Measurements from ENCODE around the gene CCDC9. TPM values are rescaled to one million over a fixed set of nuclear protein-coding genes. Genes with fewer than 3 reads are reported as not detected.
A peak's percentile ranks its signal among the peaks of the same experiment; 100 is the strongest.

CCDC9 gene
- total and polyA plus RNA-seq, 2 of the 13 experiments (the other 11 are each of a cell fraction or from before 2014, with no cell fraction given), result 2.9 to 6.3 TPM

- TF ChIP-seq HNRNPL (IDR thresholded peaks at IDR 0.05; ENCODE audit: low read depth, low read length) (no peak), ZEB1 (IDR thresholded peaks at IDR 0.05; ENCODE audit: insufficient replicate concordance, low read depth) (peak; percentile 91), ZSCAN9 (CRISPR knock-in tag; IDR thresholded peaks at IDR 0.05; ENCODE audit: borderline replicate concordance) (no peak), SP4 (CRISPR knock-in tag; IDR thresholded peaks at IDR 0.05) (no peak), ZNF143 (CRISPR knock-in tag; IDR thresholded peaks at IDR 0.05) (no peak), PLSCR1 (CRISPR knock-in tag; IDR thresholded peaks at IDR 0.05; ENCODE audit: borderline replicate concordance) (no peak), FIP1L1 (IDR thresholded peaks at IDR 0.05; ENCODE audit: borderline replicate concordance, insufficient read depth, low read depth, low read length) (no peak), ZSCAN25 (CRISPR knock-in tag; IDR thresholded peaks at IDR 0.05) (peak; percentile 45; the same call in 1 of the 2 replicates), FOXC1 (CRISPR knock-in tag; IDR thresholded peaks at IDR 0.05; ENCODE audit: borderline replicate concordance) (0 out of 2 replicates have a peak, but pooled peaks have one; percentile 31), KLF13 (CRISPR knock-in tag; IDR thresholded peaks at IDR 0.05) (no peak; the same call in 1 of the 2 replicates), ZNF468 (CRISPR knock-in tag; IDR thresholded peaks at IDR 0.05) (no peak), CEBPB (IDR thresholded peaks at IDR 0.05; ENCODE audit: borderline replicate concordance, low read depth, low read length) (0 out of 2 replicates have a peak, but pooled peaks have one; percentile 2), ZNF776 (CRISPR knock-in tag; IDR thresholded peaks at IDR 0.05) (no peak), ATRX (CRISPR knock-in tag; IDR thresholded peaks at IDR 0.05; ENCODE audit: borderline replicate concordance) (no peak), HHEX (CRISPR knock-in tag; IDR thresholded peaks at IDR 0.05) (no peak)
- TF ChIP-seq, protein P1, sequence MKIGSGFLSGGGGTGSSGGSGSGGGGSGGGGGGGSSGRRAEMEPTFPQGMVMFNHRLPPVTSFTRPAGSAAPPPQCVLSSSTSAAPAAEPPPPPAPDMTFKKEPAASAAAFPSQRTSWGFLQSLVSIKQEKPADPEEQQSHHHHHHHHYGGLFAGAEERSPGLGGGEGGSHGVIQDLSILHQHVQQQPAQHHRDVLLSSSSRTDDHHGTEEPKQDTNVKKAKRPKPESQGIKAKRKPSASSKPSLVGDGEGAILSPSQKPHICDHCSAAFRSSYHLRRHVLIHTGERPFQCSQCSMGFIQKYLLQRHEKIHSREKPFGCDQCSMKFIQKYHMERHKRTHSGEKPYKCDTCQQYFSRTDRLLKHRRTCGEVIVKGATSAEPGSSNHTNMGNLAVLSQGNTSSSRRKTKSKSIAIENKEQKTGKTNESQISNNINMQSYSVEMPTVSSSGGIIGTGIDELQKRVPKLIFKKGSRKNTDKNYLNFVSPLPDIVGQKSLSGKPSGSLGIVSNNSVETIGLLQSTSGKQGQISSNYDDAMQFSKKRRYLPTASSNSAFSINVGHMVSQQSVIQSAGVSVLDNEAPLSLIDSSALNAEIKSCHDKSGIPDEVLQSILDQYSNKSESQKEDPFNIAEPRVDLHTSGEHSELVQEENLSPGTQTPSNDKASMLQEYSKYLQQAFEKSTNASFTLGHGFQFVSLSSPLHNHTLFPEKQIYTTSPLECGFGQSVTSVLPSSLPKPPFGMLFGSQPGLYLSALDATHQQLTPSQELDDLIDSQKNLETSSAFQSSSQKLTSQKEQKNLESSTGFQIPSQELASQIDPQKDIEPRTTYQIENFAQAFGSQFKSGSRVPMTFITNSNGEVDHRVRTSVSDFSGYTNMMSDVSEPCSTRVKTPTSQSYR (CRISPR knock-in tag; IDR thresholded peaks at IDR 0.05; ENCODE audit: borderline replicate concordance), result peak; percentile 84
- TF ChIP-seq, protein P2, sequence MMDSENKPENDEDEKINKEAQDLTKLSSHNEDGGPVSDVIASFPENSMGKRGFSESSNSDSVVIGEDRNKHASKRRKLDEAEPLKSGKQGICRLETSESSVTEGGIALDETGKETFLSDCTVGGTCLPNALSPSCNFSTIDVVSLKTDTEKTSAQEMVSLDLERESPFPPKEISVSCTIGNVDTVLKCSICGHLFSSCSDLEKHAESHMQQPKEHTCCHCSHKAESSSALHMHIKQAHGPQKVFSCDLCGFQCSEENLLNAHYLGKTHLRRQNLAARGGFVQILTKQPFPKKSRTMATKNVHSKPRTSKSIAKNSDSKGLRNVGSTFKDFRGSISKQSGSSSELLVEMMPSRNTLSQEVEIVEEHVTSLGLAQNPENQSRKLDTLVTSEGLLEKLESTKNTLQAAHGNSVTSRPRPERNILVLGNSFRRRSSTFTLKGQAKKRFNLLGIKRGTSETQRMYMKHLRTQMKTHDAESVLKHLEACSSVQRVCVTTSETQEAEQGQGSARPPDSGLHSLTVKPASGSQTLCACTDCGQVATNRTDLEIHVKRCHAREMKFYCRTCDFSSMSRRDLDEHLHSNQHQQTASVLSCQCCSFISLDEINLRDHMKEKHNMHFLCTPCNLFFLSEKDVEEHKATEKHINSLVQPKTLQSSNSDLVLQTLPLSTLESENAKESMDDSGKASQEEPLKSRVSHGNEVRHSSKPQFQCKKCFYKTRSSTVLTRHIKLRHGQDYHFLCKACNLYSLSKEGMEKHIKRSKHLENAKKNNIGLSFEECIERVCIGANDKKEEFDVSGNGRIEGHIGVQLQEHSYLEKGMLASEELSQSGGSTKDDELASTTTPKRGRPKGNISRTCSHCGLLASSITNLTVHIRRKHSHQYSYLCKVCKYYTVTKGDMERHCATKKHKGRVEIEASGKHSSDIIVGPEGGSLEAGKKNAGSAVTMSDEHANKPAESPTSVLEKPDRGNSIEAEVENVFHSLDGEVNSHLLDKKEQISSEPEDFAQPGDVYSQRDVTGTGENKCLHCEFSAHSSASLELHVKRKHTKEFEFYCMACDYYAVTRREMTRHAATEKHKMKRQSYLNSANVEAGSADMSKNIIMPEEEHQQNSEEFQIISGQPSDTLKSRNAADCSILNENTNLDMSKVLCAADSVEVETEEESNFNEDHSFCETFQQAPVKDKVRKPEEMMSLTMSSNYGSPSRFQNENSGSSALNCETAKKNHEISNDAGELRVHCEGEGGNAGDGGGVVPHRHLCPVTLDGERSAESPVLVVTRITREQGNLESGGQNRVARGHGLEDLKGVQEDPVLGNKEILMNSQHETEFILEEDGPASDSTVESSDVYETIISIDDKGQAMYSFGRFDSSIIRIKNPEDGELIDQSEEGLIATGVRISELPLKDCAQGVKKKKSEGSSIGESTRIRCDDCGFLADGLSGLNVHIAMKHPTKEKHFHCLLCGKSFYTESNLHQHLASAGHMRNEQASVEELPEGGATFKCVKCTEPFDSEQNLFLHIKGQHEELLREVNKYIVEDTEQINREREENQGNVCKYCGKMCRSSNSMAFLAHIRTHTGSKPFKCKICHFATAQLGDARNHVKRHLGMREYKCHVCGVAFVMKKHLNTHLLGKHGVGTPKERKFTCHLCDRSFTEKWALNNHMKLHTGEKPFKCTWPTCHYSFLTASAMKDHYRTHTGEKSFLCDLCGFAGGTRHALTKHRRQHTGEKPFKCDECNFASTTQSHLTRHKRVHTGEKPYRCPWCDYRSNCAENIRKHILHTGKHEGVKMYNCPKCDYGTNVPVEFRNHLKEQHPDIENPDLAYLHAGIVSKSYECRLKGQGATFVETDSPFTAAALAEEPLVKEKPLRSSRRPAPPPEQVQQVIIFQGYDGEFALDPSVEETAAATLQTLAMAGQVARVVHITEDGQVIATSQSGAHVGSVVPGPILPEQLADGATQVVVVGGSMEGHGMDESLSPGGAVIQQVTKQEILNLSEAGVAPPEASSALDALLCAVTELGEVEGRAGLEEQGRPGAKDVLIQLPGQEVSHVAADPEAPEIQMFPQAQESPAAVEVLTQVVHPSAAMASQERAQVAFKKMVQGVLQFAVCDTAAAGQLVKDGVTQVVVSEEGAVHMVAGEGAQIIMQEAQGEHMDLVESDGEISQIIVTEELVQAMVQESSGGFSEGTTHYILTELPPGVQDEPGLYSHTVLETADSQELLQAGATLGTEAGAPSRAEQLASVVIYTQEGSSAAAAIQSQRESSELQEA (CRISPR knock-in tag; IDR thresholded peaks at IDR 0.05; ENCODE audit: not compliant biosample characterization), result no peak
Measured at GRCh38 chr19:47240996-47241918, 15.1 kb upstream of the CCDC9 start (continued).
